ENCODE results near the gene NUCB2. TPM values are rescaled to one million over a fixed set of nuclear protein-coding genes. Genes with fewer than 3 reads are reported as not detected.
A peak's percentile ranks its signal among the peaks of the same experiment; 100 is the strongest.

NUCB2 gene
- total and polyA plus RNA-seq, 10 of the 15 experiments (the other 5 are each of a cell fraction or from before 2014, with no cell fraction given) = 16.0 to 74.1 (median 52.1) TPM

DNA sequence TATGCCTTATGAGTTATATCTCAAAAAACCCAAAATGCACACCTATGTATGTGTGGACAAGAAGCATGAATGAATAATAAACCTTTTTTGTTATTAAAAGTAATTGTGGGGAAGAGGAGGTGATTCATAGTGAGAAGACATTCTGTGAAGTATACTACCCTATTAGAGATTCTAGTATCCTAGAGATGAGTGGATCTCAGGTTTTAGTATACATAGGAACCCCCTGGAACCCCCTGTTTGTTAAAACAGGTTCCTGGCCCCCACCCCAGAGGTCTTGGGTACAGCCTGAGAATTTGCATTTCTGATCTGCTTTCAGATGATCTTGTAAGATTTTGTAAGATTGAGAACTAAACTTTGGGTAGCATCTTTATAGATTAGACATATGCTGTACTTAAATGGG lies 17.5 kb downstream of the NUCB2 start (continued):
- TF ChIP-seq CREM (IDR thresholded peaks at IDR 0.05; ENCODE audit: low read depth) (0 out of 2 replicates have a peak, but pooled peaks have one; percentile 27), JUNB (IDR thresholded peaks at IDR 0.05) (peak; percentile 91), RB1 (IDR thresholded peaks at IDR 0.05; ENCODE audit: borderline replicate concordance) (no peak), ASH2L (IDR thresholded peaks at IDR 0.05; ENCODE audit: borderline replicate concordance, low read depth) (no peak), MTA2 (IDR thresholded peaks at IDR 0.05; ENCODE audit: low read depth) (peak; percentile 30; the same call in 1 of the 2 replicates), NFIC (IDR thresholded peaks at IDR 0.05; ENCODE audit: low read depth, low read length) (peak; percentile 83), IRF4 (IDR thresholded peaks at IDR 0.05; ENCODE audit: low read depth, low read length) (peak; percentile 35; the same call in 1 of the 2 replicates), TCF12 (IDR thresholded peaks at IDR 0.05; ENCODE audit: low read depth, low read length) (no peak), JUND (IDR thresholded peaks at IDR 0.05; ENCODE audit: low read depth, low read length) (no peak), MEF2A (IDR thresholded peaks at IDR 0.05; ENCODE audit: insufficient read depth, low read depth, low read length) (peak; percentile 63; the same call in 1 of the 2 replicates), RFX5 (IDR thresholded peaks at IDR 0.05; ENCODE audit: low read depth, low read length) (no peak), RUNX3 (IDR thresholded peaks at IDR 0.05; ENCODE audit: low read length) (peak; percentile 60)
- TF ChIP-seq, protein P1, sequence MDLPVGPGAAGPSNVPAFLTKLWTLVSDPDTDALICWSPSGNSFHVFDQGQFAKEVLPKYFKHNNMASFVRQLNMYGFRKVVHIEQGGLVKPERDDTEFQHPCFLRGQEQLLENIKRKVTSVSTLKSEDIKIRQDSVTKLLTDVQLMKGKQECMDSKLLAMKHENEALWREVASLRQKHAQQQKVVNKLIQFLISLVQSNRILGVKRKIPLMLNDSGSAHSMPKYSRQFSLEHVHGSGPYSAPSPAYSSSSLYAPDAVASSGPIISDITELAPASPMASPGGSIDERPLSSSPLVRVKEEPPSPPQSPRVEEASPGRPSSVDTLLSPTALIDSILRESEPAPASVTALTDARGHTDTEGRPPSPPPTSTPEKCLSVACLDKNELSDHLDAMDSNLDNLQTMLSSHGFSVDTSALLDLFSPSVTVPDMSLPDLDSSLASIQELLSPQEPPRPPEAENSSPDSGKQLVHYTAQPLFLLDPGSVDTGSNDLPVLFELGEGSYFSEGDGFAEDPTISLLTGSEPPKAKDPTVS (IDR thresholded peaks at IDR 0.05; ENCODE audit: low read depth, low read length) = no peak
- TF ChIP-seq, protein P2, sequence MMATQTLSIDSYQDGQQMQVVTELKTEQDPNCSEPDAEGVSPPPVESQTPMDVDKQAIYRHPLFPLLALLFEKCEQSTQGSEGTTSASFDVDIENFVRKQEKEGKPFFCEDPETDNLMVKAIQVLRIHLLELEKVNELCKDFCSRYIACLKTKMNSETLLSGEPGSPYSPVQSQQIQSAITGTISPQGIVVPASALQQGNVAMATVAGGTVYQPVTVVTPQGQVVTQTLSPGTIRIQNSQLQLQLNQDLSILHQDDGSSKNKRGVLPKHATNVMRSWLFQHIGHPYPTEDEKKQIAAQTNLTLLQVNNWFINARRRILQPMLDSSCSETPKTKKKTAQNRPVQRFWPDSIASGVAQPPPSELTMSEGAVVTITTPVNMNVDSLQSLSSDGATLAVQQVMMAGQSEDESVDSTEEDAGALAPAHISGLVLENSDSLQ (IDR thresholded peaks at IDR 0.05) = no peak
- TF ChIP-seq, protein P3, sequence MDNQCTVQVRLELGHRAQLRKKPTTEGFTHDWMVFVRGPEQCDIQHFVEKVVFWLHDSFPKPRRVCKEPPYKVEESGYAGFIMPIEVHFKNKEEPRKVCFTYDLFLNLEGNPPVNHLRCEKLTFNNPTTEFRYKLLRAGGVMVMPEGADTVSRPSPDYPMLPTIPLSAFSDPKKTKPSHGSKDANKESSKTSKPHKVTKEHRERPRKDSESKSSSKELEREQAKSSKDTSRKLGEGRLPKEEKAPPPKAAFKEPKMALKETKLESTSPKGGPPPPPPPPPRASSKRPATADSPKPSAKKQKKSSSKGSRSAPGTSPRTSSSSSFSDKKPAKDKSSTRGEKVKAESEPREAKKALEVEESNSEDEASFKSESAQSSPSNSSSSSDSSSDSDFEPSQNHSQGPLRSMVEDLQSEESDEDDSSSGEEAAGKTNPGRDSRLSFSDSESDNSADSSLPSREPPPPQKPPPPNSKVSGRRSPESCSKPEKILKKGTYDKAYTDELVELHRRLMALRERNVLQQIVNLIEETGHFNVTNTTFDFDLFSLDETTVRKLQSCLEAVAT (IDR thresholded peaks at IDR 0.05) = no peak
- TF ChIP-seq, protein P4, sequence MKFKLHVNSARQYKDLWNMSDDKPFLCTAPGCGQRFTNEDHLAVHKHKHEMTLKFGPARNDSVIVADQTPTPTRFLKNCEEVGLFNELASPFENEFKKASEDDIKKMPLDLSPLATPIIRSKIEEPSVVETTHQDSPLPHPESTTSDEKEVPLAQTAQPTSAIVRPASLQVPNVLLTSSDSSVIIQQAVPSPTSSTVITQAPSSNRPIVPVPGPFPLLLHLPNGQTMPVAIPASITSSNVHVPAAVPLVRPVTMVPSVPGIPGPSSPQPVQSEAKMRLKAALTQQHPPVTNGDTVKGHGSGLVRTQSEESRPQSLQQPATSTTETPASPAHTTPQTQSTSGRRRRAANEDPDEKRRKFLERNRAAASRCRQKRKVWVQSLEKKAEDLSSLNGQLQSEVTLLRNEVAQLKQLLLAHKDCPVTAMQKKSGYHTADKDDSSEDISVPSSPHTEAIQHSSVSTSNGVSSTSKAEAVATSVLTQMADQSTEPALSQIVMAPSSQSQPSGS (IDR thresholded peaks at IDR 0.05; ENCODE audit: low read length) = peak; percentile 74; the same call in 1 of the 2 replicates

Measured in GM12878 (cell line).